ENCODE data around the gene BRSK2. TPM values are rescaled to one million over a fixed set of nuclear protein-coding genes. Genes with fewer than 3 reads are reported as not detected.

BRSK2 gene
- polyA plus RNA-seq, 2 donors = 0.90 to 1.1 TPM

DNA sequence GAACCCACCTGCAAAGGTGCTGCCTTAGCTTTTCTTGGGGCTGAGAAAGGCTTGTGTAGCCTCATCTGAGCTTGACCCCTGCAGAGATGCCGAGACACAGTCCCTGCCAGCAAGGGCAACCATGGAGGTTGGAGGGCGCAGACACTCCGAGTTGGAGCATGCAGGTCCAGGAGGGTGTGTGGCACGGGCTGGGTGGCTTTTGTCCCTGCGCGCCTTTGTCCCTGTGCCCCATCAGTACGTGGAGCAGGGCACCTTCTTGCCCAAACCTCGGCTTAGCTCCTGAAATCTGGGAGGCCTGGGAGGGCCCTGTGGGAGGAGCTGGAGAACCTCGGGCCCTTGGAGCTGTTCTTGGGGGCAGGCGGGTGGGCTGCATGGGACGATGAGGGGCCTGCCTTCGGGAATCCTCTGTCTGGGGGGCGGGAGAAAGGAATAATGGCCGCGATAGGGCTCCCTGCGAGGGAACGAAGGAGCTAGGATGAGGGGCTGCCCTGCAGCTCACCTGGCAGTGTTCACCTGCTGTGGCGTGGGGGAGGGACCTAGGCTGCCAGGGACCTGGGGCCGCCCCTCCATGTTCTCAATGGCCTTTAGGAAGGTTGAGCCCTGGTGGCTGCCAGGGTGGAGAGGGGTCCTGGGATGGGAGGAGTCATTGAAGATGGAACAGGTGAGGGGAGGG lies 3.4 kb downstream of the BRSK2 start:
- Histone ChIP-seq H3K27me3 (ENCODE audit: control insufficient read depth in 1 of 2, insufficient read depth in 2 of 2, low read length in 2 of 2) (peaks cover 0 to 23% of the 10 kb centered on the region in 2 donors), H3K4me1 (ENCODE audit: control insufficient read depth in 2 of 2, insufficient read depth in 2 of 2, low read length in 1 of 2) (peaks cover 6 to 7% of the 10 kb centered on the region in 2 donors), H3K9me3 (ENCODE audit: control insufficient read depth in 2 of 2, insufficient read depth in 1 of 2, low read depth in 1 of 2, low read length in 1 of 2) (peaks cover 0 to 5% of the 10 kb centered on the region in 2 donors), H3K4me3 (ENCODE audit: low read depth in 1 of 2, low read length in 2 of 2) (no peak overlapping the region), H3K36me3 (ENCODE audit: control insufficient read depth in 2 of 2, insufficient read depth in 2 of 2, low read length in 1 of 2) (no peaks in the 10 kb centered on the region), H3K27ac (ENCODE audit: low read depth in 2 of 2, low read length in 1 of 2) (no peak overlapping the region)
- WGBS, 2 donors = 83 to 88% methylated on average over 19 of the region's 19 CpGs

DNA sequence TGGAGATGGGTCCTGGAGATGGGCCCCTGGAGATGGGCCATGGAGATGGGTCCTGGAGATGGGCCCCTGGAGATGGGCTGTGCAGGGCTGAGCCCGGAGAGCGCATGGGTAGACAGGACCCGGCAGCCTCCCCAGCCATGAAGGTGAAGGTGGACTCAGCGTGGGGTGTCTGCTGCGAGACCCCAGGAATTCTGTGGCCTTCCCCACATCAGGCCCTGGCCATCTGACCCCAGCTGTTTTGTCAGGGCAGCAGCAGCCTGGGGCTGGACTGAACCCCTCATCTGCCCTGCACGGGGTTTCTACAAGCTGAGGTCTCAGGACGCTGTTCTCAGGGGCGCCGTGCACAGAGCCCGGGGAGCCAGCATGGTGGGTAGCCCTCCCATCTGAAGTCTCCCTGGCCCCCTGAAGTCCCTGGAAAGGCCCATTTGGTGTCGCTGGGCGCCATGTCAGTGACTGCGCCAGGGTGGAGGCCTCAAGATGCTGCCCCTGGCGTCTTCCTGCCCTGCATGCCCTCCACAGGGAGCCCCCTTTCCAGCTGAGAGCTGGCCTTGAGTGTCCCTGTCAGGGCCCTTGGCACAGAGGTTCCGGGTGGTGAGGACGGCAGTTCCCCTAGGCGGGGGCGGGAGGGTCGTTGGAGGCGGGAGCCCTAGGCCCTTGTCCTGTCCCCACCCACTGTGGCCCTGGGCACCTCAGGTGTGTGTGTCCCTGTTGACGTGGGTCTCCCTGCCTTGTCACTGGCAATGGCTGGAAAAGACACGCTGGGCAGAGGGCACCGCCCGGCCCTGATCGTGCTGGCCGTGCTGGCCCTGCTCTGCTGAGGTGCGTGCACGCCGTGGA lies 5.4 kb downstream of the BRSK2 start:
- H3K27me3 ChIP-seq (ENCODE audit: control insufficient read depth in 1 of 2, insufficient read depth in 2 of 2, low read length in 2 of 2) = peaks cover 0 to 23% of the 10 kb centered on the region in 2 donors
- H3K36me3 ChIP-seq (ENCODE audit: control insufficient read depth in 2 of 2, insufficient read depth in 2 of 2, low read length in 1 of 2) = no peaks in the 10 kb centered on the region
- no peak overlapping the region for H3K27ac ChIP-seq (ENCODE audit: low read depth in 2 of 2, low read length in 1 of 2)
- no peak overlapping the region for H3K4me3 ChIP-seq (ENCODE audit: low read depth in 1 of 2, low read length in 2 of 2)
- peaks cover 0 to 2% of the 10 kb centered on the region in 2 donors for H3K4me1 ChIP-seq (ENCODE audit: control insufficient read depth in 2 of 2, insufficient read depth in 2 of 2, low read length in 1 of 2)
- peaks cover 0 to 3% of the 10 kb centered on the region in 2 donors for H3K9me3 ChIP-seq (ENCODE audit: control insufficient read depth in 2 of 2, insufficient read depth in 1 of 2, low read depth in 1 of 2, low read length in 1 of 2)
- WGBS, 2 donors = 92 to 93% methylated on average over 29 of the region's 29 CpGs

DNA sequence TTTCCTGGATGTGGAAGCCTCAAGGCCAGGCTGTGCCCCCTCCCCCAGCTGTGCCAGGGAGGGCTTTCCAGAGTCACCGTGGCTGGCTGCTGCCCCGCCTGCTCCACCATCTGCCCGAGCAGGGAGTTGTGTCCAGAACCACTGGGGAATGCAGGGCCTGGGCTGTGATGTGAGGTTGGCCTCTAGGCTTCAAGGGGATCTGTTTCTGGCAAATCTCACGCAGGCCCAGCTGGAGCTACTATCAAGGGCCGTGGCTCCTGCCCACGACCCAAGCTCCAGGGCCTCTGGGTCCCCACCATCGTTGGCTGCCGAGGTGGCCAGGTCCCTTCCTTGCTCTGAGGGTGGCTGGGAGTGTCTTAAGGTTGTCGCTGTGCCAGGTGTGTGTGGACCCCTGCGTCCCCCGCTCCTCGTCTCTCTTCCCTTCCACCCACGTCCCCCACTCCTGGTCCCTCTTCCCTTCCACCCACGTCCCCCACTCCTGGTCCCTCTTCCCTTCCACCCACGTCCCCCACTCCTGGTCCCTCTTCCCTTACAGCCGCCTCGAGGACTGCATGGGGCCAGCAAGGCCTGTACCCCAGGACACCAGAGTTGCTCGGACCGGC lies 6.1 kb downstream of the BRSK2 start:
- Histone ChIP-seq H3K4me1 (ENCODE audit: control insufficient read depth in 2 of 2, insufficient read depth in 2 of 2, low read length in 1 of 2) (no peaks in the 10 kb centered on the region), H3K27ac (ENCODE audit: low read depth in 2 of 2, low read length in 1 of 2) (no peak overlapping the region), H3K9me3 (ENCODE audit: control insufficient read depth in 2 of 2, insufficient read depth in 1 of 2, low read depth in 1 of 2, low read length in 1 of 2) (peaks cover 0 to 3% of the 10 kb centered on the region in 2 donors), H3K36me3 (ENCODE audit: control insufficient read depth in 2 of 2, insufficient read depth in 2 of 2, low read length in 1 of 2) (no peaks in the 10 kb centered on the region), H3K27me3 (ENCODE audit: control insufficient read depth in 1 of 2, insufficient read depth in 2 of 2, low read length in 2 of 2) (peaks cover 0 to 20% of the 10 kb centered on the region in 2 donors), H3K4me3 (ENCODE audit: low read depth in 1 of 2, low read length in 2 of 2) (no peak overlapping the region)
- 78 to 81% methylated on average over 19 of the region's 19 CpGs for WGBS, 2 donors

DNA sequence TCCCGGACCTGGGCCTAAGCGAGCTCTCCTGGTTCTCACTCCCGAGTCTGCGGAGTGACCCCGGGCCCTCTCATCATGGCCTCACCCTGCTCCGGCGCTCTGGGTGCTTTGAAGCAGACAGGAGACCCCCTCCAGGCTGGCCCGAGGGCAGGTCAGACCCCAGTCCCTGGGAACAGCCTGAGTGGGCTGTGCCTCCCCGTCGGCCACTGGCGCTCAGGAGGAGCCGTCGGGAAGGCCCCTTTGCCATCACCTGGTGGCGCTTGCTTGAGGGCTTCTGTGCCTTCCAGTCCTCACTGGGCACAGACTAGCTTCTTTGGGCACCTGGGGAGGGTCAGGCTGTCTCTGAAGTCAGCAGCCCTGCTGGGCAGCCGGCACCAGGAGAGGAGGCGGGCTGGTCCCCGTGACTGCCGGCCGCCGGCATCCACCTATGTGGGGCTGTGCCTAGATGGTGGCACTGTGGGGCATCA lies 6.7 kb downstream of the BRSK2 start:
- 86 to 92% methylated on average over 20 of the region's 20 CpGs for WGBS, 2 donors

DNA sequence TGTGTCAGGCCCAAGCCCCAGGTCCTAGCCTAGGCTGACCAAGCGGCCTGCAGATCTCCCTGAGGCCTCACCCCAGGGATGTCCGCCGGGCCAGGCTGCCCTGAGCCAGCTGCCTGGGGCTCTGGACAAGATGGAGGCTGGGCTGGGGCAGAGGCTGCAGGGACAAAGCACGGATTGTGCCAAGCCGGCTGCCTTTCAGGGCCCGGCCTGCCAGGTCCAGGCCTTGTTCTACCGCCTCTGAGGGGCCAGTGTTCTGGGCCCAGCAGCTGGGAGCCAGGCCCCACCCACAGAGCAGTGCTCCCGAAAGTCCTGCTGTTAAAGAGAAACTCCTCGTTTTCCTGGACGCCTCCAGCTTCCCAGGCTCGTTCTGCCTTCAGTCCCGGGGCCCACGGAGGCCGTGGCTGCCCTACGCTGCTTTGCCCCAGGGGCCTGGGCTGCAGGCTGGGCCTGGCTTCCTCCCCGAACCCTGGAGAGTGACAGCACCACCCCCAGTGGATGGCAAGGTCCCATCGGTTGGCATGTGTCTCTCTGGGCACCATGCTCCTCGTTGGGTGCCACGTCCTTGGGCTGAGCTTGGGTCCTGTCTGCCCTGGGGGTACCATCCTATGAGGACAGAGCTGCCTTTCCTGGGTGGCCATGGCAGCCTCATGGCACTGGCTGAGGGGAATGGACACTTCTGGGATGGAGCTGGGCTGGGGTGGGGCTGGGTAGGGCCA lies 7.6 kb downstream of the BRSK2 start:
- H3K36me3 ChIP-seq (ENCODE audit: control insufficient read depth in 2 of 2, insufficient read depth in 2 of 2, low read length in 1 of 2) = no peaks in the 10 kb centered on the region
- H3K9me3 ChIP-seq (ENCODE audit: control insufficient read depth in 2 of 2, insufficient read depth in 1 of 2, low read depth in 1 of 2, low read length in 1 of 2) = peaks cover 0 to 2% of the 10 kb centered on the region in 2 donors
- H3K4me1 ChIP-seq (ENCODE audit: control insufficient read depth in 2 of 2, insufficient read depth in 2 of 2, low read length in 1 of 2) = no peaks in the 10 kb centered on the region
- H3K4me3 ChIP-seq (ENCODE audit: low read depth in 1 of 2, low read length in 2 of 2) = no peak overlapping the region
- WGBS, 2 donors = 76 to 83% methylated on average over 19 of the region's 19 CpGs
- peaks cover 0 to 8% of the 10 kb centered on the region in 2 donors for H3K27me3 ChIP-seq (ENCODE audit: control insufficient read depth in 1 of 2, insufficient read depth in 2 of 2, low read length in 2 of 2)
- no peak overlapping the region for H3K27ac ChIP-seq (ENCODE audit: low read depth in 2 of 2, low read length in 1 of 2)

More for the DNA sequence above, 6.7 kb downstream of the BRSK2 start:
- Histone ChIP-seq H3K9me3 (ENCODE audit: control insufficient read depth in 2 of 2, insufficient read depth in 1 of 2, low read depth in 1 of 2, low read length in 1 of 2) (peaks cover 0 to 3% of the 10 kb centered on the region in 2 donors), H3K27me3 (ENCODE audit: control insufficient read depth in 1 of 2, insufficient read depth in 2 of 2, low read length in 2 of 2) (peaks cover 0 to 15% of the 10 kb centered on the region in 2 donors), H3K4me1 (ENCODE audit: control insufficient read depth in 2 of 2, insufficient read depth in 2 of 2, low read length in 1 of 2) (no peaks in the 10 kb centered on the region), H3K4me3 (ENCODE audit: low read depth in 1 of 2, low read length in 2 of 2) (no peak overlapping the region), H3K27ac (ENCODE audit: low read depth in 2 of 2, low read length in 1 of 2) (no peak overlapping the region), H3K36me3 (ENCODE audit: control insufficient read depth in 2 of 2, insufficient read depth in 2 of 2, low read length in 1 of 2) (no peaks in the 10 kb centered on the region)

DNA sequence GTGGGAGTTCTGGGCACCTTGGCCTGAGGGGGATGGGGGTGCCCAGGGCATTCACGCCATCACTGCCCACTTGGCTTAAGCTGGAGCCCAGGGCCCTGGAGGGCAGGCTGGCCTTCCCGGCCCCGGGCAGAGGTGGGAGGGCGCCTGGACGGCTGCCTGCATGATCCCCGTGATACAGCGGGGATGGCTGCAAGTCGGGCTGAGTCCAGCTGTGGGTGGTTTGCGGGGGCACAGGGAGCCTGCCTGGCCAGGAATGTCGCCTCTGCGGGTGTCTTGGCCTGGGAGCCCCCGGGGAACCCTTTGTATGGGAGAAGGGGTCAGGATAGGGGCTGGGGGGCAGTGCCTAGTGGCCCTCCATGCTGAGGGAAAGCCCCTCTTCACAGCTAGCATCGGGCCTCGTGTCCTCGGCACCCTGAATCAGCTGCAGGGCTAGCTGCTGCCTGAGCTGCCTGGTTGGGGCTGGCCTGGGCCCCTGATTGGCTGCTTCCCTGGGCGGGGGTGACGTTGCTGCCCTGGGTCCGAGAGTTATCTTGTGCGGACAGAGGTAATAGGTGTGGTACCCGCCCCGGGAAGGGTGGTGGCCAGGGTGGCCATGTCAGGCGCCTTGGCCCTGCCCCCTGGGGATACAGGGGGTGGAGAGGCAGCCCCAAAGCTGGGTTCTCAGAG lies 8.3 kb downstream of the BRSK2 start:
- no peak overlapping the region for H3K4me3 ChIP-seq (ENCODE audit: low read depth in 1 of 2, low read length in 2 of 2)
- 69 to 78% methylated on average over 21 to 22 of the region's 22 CpGs for WGBS, 2 donors
- peaks cover 0 to 2% of the 10 kb centered on the region in 2 donors for H3K27me3 ChIP-seq (ENCODE audit: control insufficient read depth in 1 of 2, insufficient read depth in 2 of 2, low read length in 2 of 2)
- H3K4me1 ChIP-seq (ENCODE audit: control insufficient read depth in 2 of 2, insufficient read depth in 2 of 2, low read length in 1 of 2) = no peaks in the 10 kb centered on the region
- no peak overlapping the region for H3K27ac ChIP-seq (ENCODE audit: low read depth in 2 of 2, low read length in 1 of 2)
- H3K36me3 ChIP-seq (ENCODE audit: control insufficient read depth in 2 of 2, insufficient read depth in 2 of 2, low read length in 1 of 2) = no peaks in the 10 kb centered on the region
- no peaks in the 10 kb centered on the region for H3K9me3 ChIP-seq (ENCODE audit: control insufficient read depth in 2 of 2, insufficient read depth in 1 of 2, low read depth in 1 of 2, low read length in 1 of 2)

DNA sequence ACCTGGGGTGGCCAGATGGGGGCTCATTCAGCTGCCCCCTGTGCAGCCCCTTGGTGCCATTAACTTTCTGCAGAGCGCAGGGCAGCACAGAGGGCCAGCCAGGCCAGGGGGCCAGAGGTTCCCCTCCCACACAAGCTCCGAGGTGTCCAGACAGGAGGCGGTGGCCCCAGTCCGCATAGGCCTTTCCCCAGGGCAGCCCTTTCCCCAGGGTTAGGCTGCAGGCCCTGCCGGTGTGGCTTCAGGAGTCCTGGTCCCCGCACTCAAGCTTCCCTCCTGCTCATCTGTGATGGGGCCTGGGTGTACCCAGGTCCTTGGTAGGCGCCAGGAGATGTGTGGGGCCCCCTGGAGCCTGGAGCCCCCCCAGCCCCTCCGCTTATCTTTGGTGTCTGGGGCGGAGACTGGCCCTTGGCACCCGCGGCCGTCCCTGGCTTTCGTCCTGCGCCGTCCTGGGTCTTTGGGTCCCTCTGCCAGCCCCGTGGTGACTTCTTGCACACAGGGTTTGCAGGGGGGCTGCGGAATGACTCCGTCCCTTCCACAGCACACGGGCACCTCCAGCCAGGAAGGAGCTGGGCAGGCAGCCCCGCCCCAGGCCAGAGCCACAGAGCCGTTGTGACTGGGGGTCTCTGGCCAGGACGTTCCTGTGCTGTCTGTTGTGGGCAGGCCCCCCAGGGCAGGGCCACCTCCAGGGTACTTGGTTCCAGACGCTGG lies 8.9 kb downstream of the BRSK2 start:
- H3K27ac ChIP-seq (ENCODE audit: low read depth in 2 of 2, low read length in 1 of 2) = no peak overlapping the region
- H3K4me3 ChIP-seq (ENCODE audit: low read depth in 1 of 2, low read length in 2 of 2) = no peak overlapping the region
- H3K4me1 ChIP-seq (ENCODE audit: control insufficient read depth in 2 of 2, insufficient read depth in 2 of 2, low read length in 1 of 2) = no peaks in the 10 kb centered on the region
- 78 to 82% methylated on average over 23 of the region's 23 CpGs for WGBS, 2 donors
- H3K36me3 ChIP-seq (ENCODE audit: control insufficient read depth in 2 of 2, insufficient read depth in 2 of 2, low read length in 1 of 2) = no peaks in the 10 kb centered on the region
- no peaks in the 10 kb centered on the region for H3K9me3 ChIP-seq (ENCODE audit: control insufficient read depth in 2 of 2, insufficient read depth in 1 of 2, low read depth in 1 of 2, low read length in 1 of 2)
- H3K27me3 ChIP-seq (ENCODE audit: control insufficient read depth in 1 of 2, insufficient read depth in 2 of 2, low read length in 2 of 2) = peaks cover 0 to 2% of the 10 kb centered on the region in 2 donors

- no peaks in the 10 kb centered on the region for H3K36me3 ChIP-seq (ENCODE audit: control insufficient read depth in 2 of 2, insufficient read depth in 2 of 2, low read length in 1 of 2)
- H3K27ac ChIP-seq (ENCODE audit: low read depth in 2 of 2, low read length in 1 of 2) = no peak overlapping the region
- no peaks in the 10 kb centered on the region for H3K9me3 ChIP-seq (ENCODE audit: control insufficient read depth in 2 of 2, insufficient read depth in 1 of 2, low read depth in 1 of 2, low read length in 1 of 2)
- peaks cover 0 to 2% of the 10 kb centered on the region in 2 donors for H3K27me3 ChIP-seq (ENCODE audit: control insufficient read depth in 1 of 2, insufficient read depth in 2 of 2, low read length in 2 of 2)
- H3K4me1 ChIP-seq (ENCODE audit: control insufficient read depth in 2 of 2, insufficient read depth in 2 of 2, low read length in 1 of 2) = no peaks in the 10 kb centered on the region
- WGBS, 2 donors = 70 to 71% methylated on average over 32 to 34 of the region's 34 CpGs
- H3K4me3 ChIP-seq (ENCODE audit: low read depth in 1 of 2, low read length in 2 of 2) = no peak overlapping the region
These were observed 9.9 kb downstream of the BRSK2 start for GRCh38 chr11:1399386-1400316.

Data from esophagus (tissue), 2 donors.